ENCODE measurements around the gene TMSB4X.
"Not testable (repeated sequence)": the region's sequence is repeated elsewhere in the genome, so short reads cannot be mapped to it uniquely, and the experiment has no call there.

GRCh38 chrX:12980039-12980438, 5.1 kb downstream of the TMSB4X start:
- TF ChIP-seq, protein P1, sequence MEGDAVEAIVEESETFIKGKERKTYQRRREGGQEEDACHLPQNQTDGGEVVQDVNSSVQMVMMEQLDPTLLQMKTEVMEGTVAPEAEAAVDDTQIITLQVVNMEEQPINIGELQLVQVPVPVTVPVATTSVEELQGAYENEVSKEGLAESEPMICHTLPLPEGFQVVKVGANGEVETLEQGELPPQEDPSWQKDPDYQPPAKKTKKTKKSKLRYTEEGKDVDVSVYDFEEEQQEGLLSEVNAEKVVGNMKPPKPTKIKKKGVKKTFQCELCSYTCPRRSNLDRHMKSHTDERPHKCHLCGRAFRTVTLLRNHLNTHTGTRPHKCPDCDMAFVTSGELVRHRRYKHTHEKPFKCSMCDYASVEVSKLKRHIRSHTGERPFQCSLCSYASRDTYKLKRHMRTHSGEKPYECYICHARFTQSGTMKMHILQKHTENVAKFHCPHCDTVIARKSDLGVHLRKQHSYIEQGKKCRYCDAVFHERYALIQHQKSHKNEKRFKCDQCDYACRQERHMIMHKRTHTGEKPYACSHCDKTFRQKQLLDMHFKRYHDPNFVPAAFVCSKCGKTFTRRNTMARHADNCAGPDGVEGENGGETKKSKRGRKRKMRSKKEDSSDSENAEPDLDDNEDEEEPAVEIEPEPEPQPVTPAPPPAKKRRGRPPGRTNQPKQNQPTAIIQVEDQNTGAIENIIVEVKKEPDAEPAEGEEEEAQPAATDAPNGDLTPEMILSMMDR (IDR thresholded peaks at IDR 0.05), result not testable (repeated sequence)
- not testable (repeated sequence) for TF ChIP-seq POLR2A, EP300, POLR2AphosphoS5 (IDR thresholded peaks at IDR 0.05)
